NB4 (cell line): ENCODE data around the gene GLI3.

Source experiments
- DNase-seq: peaks from one replicate; pipeline ENCODE4 v3.0.0; 2010; ENCODE audit warnings: low read depth
- H3K4me3 ChIP-seq: one replicate; pipeline ENCODE4 v1.5.1; 2011; ENCODE audit warnings: mild to moderate bottlenecking, low read depth, low read length, moderate library complexity
- CTCF ChIP-seq: IDR thresholded peaks from one replicate; pipeline ENCODE4 v1.5.1; 2012; ENCODE audit warnings: low read depth, low read length
- MAX ChIP-seq: IDR thresholded peaks from 2 replicates; pipeline ENCODE4 v1.6.1; 2011; ENCODE audit warnings: low read depth, low read length
- MYC ChIP-seq: IDR thresholded peaks from 2 replicates; pipeline ENCODE4 v1.6.1; 2011; ENCODE audit warnings: low read depth, low read length
- POLR2A ChIP-seq: IDR thresholded peaks from 2 replicates; pipeline ENCODE4 v1.6.1; 2011; ENCODE audit warnings: mild to moderate bottlenecking; ENCODE audit not compliant: insufficient read length; ENCODE audit errors: extremely low read depth

Gene GLI3

GRCh38 chr7:42222891-42223290, 14.1 kb downstream of the GLI3 start:
- DNase-seq: no peak
- no peak overlapping the region for H3K4me3 ChIP-seq
- TF ChIP-seq MAX (no peak), MYC (no peak), CTCF (no peak), POLR2A (no peak)

GRCh38 chr7:42222125-42222524, 14.9 kb downstream of the GLI3 start:
- no peak for DNase-seq
- TF ChIP-seq CTCF (no peak), POLR2A (no peak)
- H3K4me3 ChIP-seq: no peak overlapping the region

- no peak for TF ChIP-seq POLR2A
- no peak for TF ChIP-seq MYC
- TF ChIP-seq CTCF: no peak
- no peak for TF ChIP-seq MAX
- H3K4me3 ChIP-seq: no peak overlapping the region
- DNase-seq: no peak
Observed at GRCh38 chr7:42221304-42221703, 15.7 kb downstream of the GLI3 start.

GRCh38 chr7:42219447-42219846, 17.6 kb downstream of the GLI3 start:
- DNase-seq: no peak
- no peak overlapping the region for H3K4me3 ChIP-seq
- TF ChIP-seq POLR2A (no peak), MYC (no peak), MAX (no peak)

- no peak for DNase-seq
- TF ChIP-seq POLR2A: no peak
- TF ChIP-seq MYC: no peak
- TF ChIP-seq MAX: no peak
- no peak for TF ChIP-seq CTCF
Observed at GRCh38 chr7:42218248-42218647, 18.8 kb downstream of the GLI3 start.

GRCh38 chr7:42217548-42217947, 19.5 kb downstream of the GLI3 start:
- DNase-seq: no peak
- no peak for TF ChIP-seq MAX
- TF ChIP-seq POLR2A: no peak
- no peak for TF ChIP-seq CTCF
- TF ChIP-seq MYC: no peak
- no peak overlapping the region for H3K4me3 ChIP-seq

More at GRCh38 chr7:42218248-42218647, 18.8 kb downstream of the GLI3 start:
- H3K4me3 ChIP-seq: no peak overlapping the region

GRCh38 chr7:42217053-42217452, 20.0 kb downstream of the GLI3 start:
- no peak for TF ChIP-seq MYC
- no peak overlapping the region for H3K4me3 ChIP-seq
- DNase-seq: no peak
